Upper lobe of left lung (tissue), 6 donors: ENCODE results near the gene NEK11. TPM values are rescaled to one million over a fixed set of nuclear protein-coding genes. Genes with fewer than 3 reads are reported as not detected.

Experiments used
- ATAC-seq, 2 donors: fragments of 200-7000 bp; cut with Tn5 transposase; one replicate each; pipeline ENCODE4 v1.9.1; 2022; ENCODE audit warnings: mild to moderate bottlenecking in 2 of 2, moderate library complexity in 2 of 2; ENCODE audit not compliant: low FRiP score in 2 of 2
- DNase-seq, 2 donors: peaks; one replicate each; pipeline ENCODE4 v3.0.0-alpha.2; 2019 to 2020
- H3K27ac ChIP-seq, 4 donors: fragments of 200-600 bp; sonication (generic); one replicate each; pipeline ENCODE4 v1.5.1; 2016 to 2019
- H3K27me3 ChIP-seq, 4 donors: fragments of 200-600 bp; sonication (generic); one replicate each; pipeline ENCODE4 v1.5.1; 2017 to 2019
- H3K36me3 ChIP-seq, 4 donors: fragments of 200-600 bp; sonication (generic); one replicate each; pipeline ENCODE4 v1.5.1; 2016 to 2019
- H3K4me1 ChIP-seq, 4 donors: fragments of 200-600 bp; sonication (generic); one replicate each; pipeline ENCODE4 v1.5.1; 2018 to 2019
- H3K4me3 ChIP-seq, 4 donors: fragments of 200-600 bp; sonication (generic); one replicate each; pipeline ENCODE4 v1.5.1; 2017 to 2019; ENCODE audit warnings: mild to moderate bottlenecking in 2 of 4, moderate library complexity in 1 of 4
- H3K9me3 ChIP-seq, 4 donors: fragments of 200-600 bp; sonication (generic); one replicate each; pipeline ENCODE4 v1.5.1; 2018 to 2019
- CTCF ChIP-seq, 6 experiments: fragments of 450-650 bp in 4 of 6; fragments of 200-600 bp in 2 of 6; sonication (generic) in 2 of 6; IDR thresholded peaks; one replicate each; pipeline ENCODE4 v1.5.1; 2016 to 2019; ENCODE audit warnings: antibody characterized with exemption in 6 of 6
- EP300 ChIP-seq, 4 donors: sonication (generic); formaldehyde crosslinking; IDR thresholded peaks; one replicate each; pipeline ENCODE4 v1.5.1; 2017; ENCODE audit warnings: antibody characterized with exemption in 4 of 4, control low read depth in 2 of 4
- POLR2A ChIP-seq, 4 donors: fragments of 450-650 bp; IDR thresholded peaks; one replicate each; pipeline ENCODE4 v1.5.1; 2016 to 2017; ENCODE audit warnings: antibody characterized with exemption in 4 of 4, mild to moderate bottlenecking in 2 of 4
- POLR2AphosphoS5 ChIP-seq, 2 donors: sonication (generic); formaldehyde crosslinking; IDR thresholded peaks; one replicate each; pipeline ENCODE4 v1.5.1; 2017; ENCODE audit warnings: antibody characterized with exemption in 2 of 2
- WGBS, 2 donors: methylation state at CpG; one replicate each; pipeline ENCODE4 v1.1.5; 2017 to 2018; 5-methylcytosine and 5-hydroxymethylcytosine counted together
- total RNA-seq, 6 donors: library from RNA; depleted of rRNA in 4 of 6; stranded (reverse); fragments of >200 nt in 4 of 6; gene quantifications; one replicate each; pipeline versions ENCODE4 v1.1.0 to v1.2.1, GENCODE V29; 2016 to 2021
- donor health status: DM: no; HTN: no; CAD: no; lungs with moderate emphysema.
- donor health status: DM: no; HTN: yes; CAD: no; lungs with severe emphysema.

Gene NEK11
- total RNA-seq, 6 donors from 2014 or later = 2.4 to 40.4 (median 14.6) TPM

GRCh38 chr3:131349454-131349853, 322.8 kb downstream of the NEK11 start:
- peaks cover 3 to 11% (median 8%) of the 10 kb centered on the region in 4 donors for H3K4me1 ChIP-seq
- no peak for ATAC-seq

GRCh38 chr3:131349946-131350347, 323.3 kb downstream of the NEK11 start:
- DNase-seq = no peak
- H3K36me3 ChIP-seq = no peaks in the 10 kb centered on the region
- H3K4me3 ChIP-seq = no peak overlapping the region
- no peak for TF ChIP-seq EP300 (IDR thresholded peaks at IDR 0.05)
- no peak for TF ChIP-seq CTCF (IDR thresholded peaks at IDR 0.05)
- no peak for TF ChIP-seq POLR2AphosphoS5 (IDR thresholded peaks at IDR 0.05)
- no peak for TF ChIP-seq POLR2A (IDR thresholded peaks at IDR 0.05)
- peaks cover 3 to 11% (median 8%) of the 10 kb centered on the region in 4 donors for H3K4me1 ChIP-seq
- 71 to 91% methylated on average over 4 of the region's 4 CpGs for WGBS, 2 donors
- H3K9me3 ChIP-seq = no peaks in the 10 kb centered on the region
- H3K27me3 ChIP-seq = no peaks in the 10 kb centered on the region
- ATAC-seq = no peak
- no peak overlapping the region for H3K27ac ChIP-seq

More at GRCh38 chr3:131349454-131349853, 322.8 kb downstream of the NEK11 start:
- no peaks in the 10 kb centered on the region for H3K36me3 ChIP-seq
- H3K27ac ChIP-seq = no peak overlapping the region
- TF ChIP-seq CTCF (IDR thresholded peaks at IDR 0.05) (no peak), EP300 (IDR thresholded peaks at IDR 0.05) (no peak), POLR2AphosphoS5 (IDR thresholded peaks at IDR 0.05) (no peak), POLR2A (IDR thresholded peaks at IDR 0.05) (no peak)
- H3K27me3 ChIP-seq = no peaks in the 10 kb centered on the region
- WGBS, 2 donors = 55 to 56% methylated on average over 5 of the region's 5 CpGs
- no peak overlapping the region for H3K4me3 ChIP-seq
- DNase-seq = no peak
- no peaks in the 10 kb centered on the region for H3K9me3 ChIP-seq

GRCh38 chr3:131350506-131350905, 323.8 kb downstream of the NEK11 start:
- no peaks in the 10 kb centered on the region for H3K27me3 ChIP-seq
- DNase-seq (no peak), ATAC-seq (no peak)
- TF ChIP-seq CTCF (IDR thresholded peaks at IDR 0.05) (no peak), EP300 (IDR thresholded peaks at IDR 0.05) (no peak), POLR2AphosphoS5 (IDR thresholded peaks at IDR 0.05) (no peak), POLR2A (IDR thresholded peaks at IDR 0.05) (no peak)
- H3K4me1 ChIP-seq = peaks cover 3 to 11% (median 8%) of the 10 kb centered on the region in 4 donors
- no peak overlapping the region for H3K27ac ChIP-seq
- WGBS, 2 donors = 67 to 88% methylated on average over 1 of the region's 1 CpG
- no peak overlapping the region for H3K4me3 ChIP-seq
- H3K36me3 ChIP-seq = no peaks in the 10 kb centered on the region
- no peaks in the 10 kb centered on the region for H3K9me3 ChIP-seq

GRCh38 chr3:131353016-131353877, 326.6 kb downstream of the NEK11 start:
- 36 to 40% methylated on average over 2 of the region's 2 CpGs for WGBS, 2 donors
- H3K4me1 ChIP-seq = peaks cover 3 to 11% (median 8%) of the 10 kb centered on the region in 4 donors
- no peaks in the 10 kb centered on the region for H3K36me3 ChIP-seq
- H3K27me3 ChIP-seq = no peaks in the 10 kb centered on the region
- ATAC-seq = no peak
- DNase-seq = no peak
- H3K9me3 ChIP-seq = no peaks in the 10 kb centered on the region
- H3K27ac ChIP-seq = peak overlapping the region in 1 of 4 donors; percentile 5
- TF ChIP-seq EP300 (IDR thresholded peaks at IDR 0.05) = no peak
- no peak for TF ChIP-seq POLR2AphosphoS5 (IDR thresholded peaks at IDR 0.05)
- TF ChIP-seq CTCF (IDR thresholded peaks at IDR 0.05) = no peak
- no peak for TF ChIP-seq POLR2A (IDR thresholded peaks at IDR 0.05)
- H3K4me3 ChIP-seq = no peak overlapping the region
